HFFc6 (cell line): Measurements from ENCODE around the gene PTGES3. TPM values are rescaled to one million over a fixed set of nuclear protein-coding genes. Genes with fewer than 3 reads are reported as not detected.
A peak's percentile ranks its signal among the peaks of the same experiment; 100 is the strongest.

Source experiments
- DNase-seq: peaks from one replicate; pipeline ENCODE4 v3.0.0-alpha.2; 2018
- H3K27ac Mint-ChIP-seq: 2 replicates; pipeline ENCODE4 v1.8.0; 2020; ENCODE audit warnings: mild to moderate bottlenecking, mixed read lengths
- H3K27me3 Mint-ChIP-seq: 2 replicates; pipeline ENCODE4 v1.8.0; 2021; ENCODE audit warnings: mild to moderate bottlenecking, moderate library complexity, mixed read lengths; ENCODE audit not compliant: insufficient read depth
- H3K36me3 Mint-ChIP-seq: 2 replicates; pipeline ENCODE4 v1.8.0; 2021; ENCODE audit warnings: low read depth, mixed read lengths
- H3K4me1 Mint-ChIP-seq: 2 replicates; pipeline ENCODE4 v1.8.0; 2020; ENCODE audit warnings: low read depth, mixed read lengths
- H3K4me3 Mint-ChIP-seq: 2 replicates; pipeline ENCODE4 v1.8.0; 2020; ENCODE audit warnings: mild to moderate bottlenecking, moderate library complexity, mixed read lengths
- H3K9me3 Mint-ChIP-seq: 2 replicates; pipeline ENCODE4 v1.8.0; 2020; ENCODE audit warnings: mild to moderate bottlenecking, mixed read lengths
- total RNA-seq, 6 experiments: library from RNA; stranded (reverse); fragmentation: NEBNext Ultra II Directional; extraction: Animal tissue kit (Norgen Biotek cat#: 25700); gene quantifications; 2 replicates in 1 of 6; 3 replicates in 5 of 6; pipeline ENCODE4 v1.2.3, GENCODE V29; 2021
- TF ChIP-seq, protein P1 (sequence below): fragments of 200-600 bp; sonication (generic); IDR thresholded peaks from 2 replicates; pipeline ENCODE4 v1.5.0; 2021; ENCODE audit warnings: antibody characterized with exemption, mild to moderate bottlenecking

The PTGES3 gene
- total RNA-seq, 6 experiments from 2014 or later: 177 to 229 (median 216) TPM

GRCh38 chr12:56616244-56616643 is 71.8 kb downstream of the PTGES3 start:
- Mint-ChIP-seq H3K36me3 (peaks cover 37% of the 10 kb centered on the region), H3K27me3 (peaks cover 2% of the 10 kb centered on the region; the same call in 1 of the 2 replicates), H3K27ac (0 out of 2 replicates have a peak overlapping the region, but pooled peaks have one; percentile 9), H3K4me1 (peaks cover 5% of the 10 kb centered on the region; the same call in 1 of the 2 replicates), H3K4me3 (no peak overlapping the region), H3K9me3 (no peaks in the 10 kb centered on the region)
- DNase-seq: no peak
- TF ChIP-seq, protein P1, sequence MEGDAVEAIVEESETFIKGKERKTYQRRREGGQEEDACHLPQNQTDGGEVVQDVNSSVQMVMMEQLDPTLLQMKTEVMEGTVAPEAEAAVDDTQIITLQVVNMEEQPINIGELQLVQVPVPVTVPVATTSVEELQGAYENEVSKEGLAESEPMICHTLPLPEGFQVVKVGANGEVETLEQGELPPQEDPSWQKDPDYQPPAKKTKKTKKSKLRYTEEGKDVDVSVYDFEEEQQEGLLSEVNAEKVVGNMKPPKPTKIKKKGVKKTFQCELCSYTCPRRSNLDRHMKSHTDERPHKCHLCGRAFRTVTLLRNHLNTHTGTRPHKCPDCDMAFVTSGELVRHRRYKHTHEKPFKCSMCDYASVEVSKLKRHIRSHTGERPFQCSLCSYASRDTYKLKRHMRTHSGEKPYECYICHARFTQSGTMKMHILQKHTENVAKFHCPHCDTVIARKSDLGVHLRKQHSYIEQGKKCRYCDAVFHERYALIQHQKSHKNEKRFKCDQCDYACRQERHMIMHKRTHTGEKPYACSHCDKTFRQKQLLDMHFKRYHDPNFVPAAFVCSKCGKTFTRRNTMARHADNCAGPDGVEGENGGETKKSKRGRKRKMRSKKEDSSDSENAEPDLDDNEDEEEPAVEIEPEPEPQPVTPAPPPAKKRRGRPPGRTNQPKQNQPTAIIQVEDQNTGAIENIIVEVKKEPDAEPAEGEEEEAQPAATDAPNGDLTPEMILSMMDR: no peak

GRCh38 chr12:56614627-56615026 is 73.5 kb downstream of the PTGES3 start:
- Mint-ChIP-seq H3K27ac (no peak overlapping the region), H3K36me3 (peaks cover 42% of the 10 kb centered on the region), H3K27me3 (peaks cover 2% of the 10 kb centered on the region; the same call in 1 of the 2 replicates), H3K4me1 (no peaks in the 10 kb centered on the region; the same call in 1 of the 2 replicates), H3K9me3 (no peaks in the 10 kb centered on the region), H3K4me3 (no peak overlapping the region)
- TF ChIP-seq, protein P1: no peak
- no peak for DNase-seq

Other genes with a start within 250 kb of the PTGES3 start
- gene TIMELESS, start 238.9 kb downstream of the PTGES3 start, total RNA-seq: 10 to 100 TPM; 10.4 to 23.1 (median 21.3) TPM
- under 1 TPM in 1 of 6 experiments, not detected in 5; 0.28 TPM for gene MIP, start 233.6 kb downstream of the PTGES3 start, total RNA-seq
- gene SPRYD4, start 219.7 kb downstream of the PTGES3 start, total RNA-seq: 1 to 10 TPM; 2.4 to 2.9 (median 2.5) TPM
- gene GLS2, start 200.1 kb downstream of the PTGES3 start, total RNA-seq: not detected
- gene RBMS2, start 166.5 kb downstream of the PTGES3 start, total RNA-seq: 10 to 100 TPM; 77.0 to 83.2 (median 81.7) TPM
- gene BAZ2A, start 58.0 kb downstream of the PTGES3 start, total RNA-seq: 10 to 100 TPM; 54.2 to 60.4 (median 57.3) TPM
- 100 to 1,000 TPM; 690 to 799 (median 765) TPM for gene ATP5F1B, start 42.3 kb downstream of the PTGES3 start, total RNA-seq
- 100 to 1,000 TPM; 716 to 840 (median 802) TPM for gene NACA, start 37.0 kb upstream of the PTGES3 start, total RNA-seq
- gene PRIM1, start 64.0 kb upstream of the PTGES3 start, total RNA-seq: 10 to 100 TPM in 4 of 6 experiments, 1 to 10 TPM in 2; 5.8 to 13.1 (median 10.7) TPM
- 1 to 10 TPM in 5 of 6 experiments, under 1 TPM in 1; 0.88 to 3.2 (median 1.6) TPM for gene HSD17B6, start 75.0 kb upstream of the PTGES3 start, total RNA-seq
- not detected for gene SDR9C7, start 246.1 kb upstream of the PTGES3 start, total RNA-seq